ENCODE results near the gene CYFIP1. TPM values are rescaled to one million over a fixed set of nuclear protein-coding genes. Genes with fewer than 3 reads are reported as not detected.

The CYFIP1 gene
- polyA plus RNA-seq, 3 donors: 47.1 to 85.5 (median 63.8) TPM

DNA sequence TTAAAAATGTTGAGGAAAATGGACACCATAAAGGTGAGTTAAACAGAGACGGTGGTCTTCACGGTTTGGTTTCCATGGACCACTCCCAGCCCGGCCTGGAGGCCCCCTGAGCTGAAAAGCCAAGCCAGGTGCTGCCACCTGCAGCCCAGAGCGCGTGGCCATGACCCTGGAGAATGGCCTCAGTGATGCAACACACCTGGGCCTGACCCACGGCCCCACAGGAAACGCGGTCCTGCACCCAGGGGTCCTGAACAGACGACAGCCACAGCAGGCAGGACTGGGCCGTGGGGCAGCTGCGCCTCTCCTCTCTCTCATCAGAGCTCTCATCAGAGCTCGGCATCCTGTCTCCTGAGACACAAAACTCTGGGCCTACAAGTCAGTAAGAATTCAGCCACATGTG, 77.6 kb downstream of the CYFIP1 start:
- DNase-seq: no peak
- Histone ChIP-seq H3K79me2 (ENCODE audit: insufficient read depth, low read length) (no peaks in the 10 kb centered on the region), H4K20me1 (ENCODE audit: insufficient read depth, low read length) (peaks cover 4% of the 10 kb centered on the region)

GRCh38 chr15:22902046-22902445, 78.1 kb downstream of the CYFIP1 start:
- H3K36me3 ChIP-seq (replicated peaks in 1 of 2; ENCODE audit: control insufficient read depth in 1 of 2, insufficient read depth in 2 of 2, low read length in 2 of 2): peaks cover 57 to 90% of the 10 kb centered on the region in 2 donors
- 98% methylated on average over 5 of the region's 11 CpGs for WGBS (ENCODE audit: insufficient coverage)
- DNase-seq: no peak

More for the DNA sequence above, 77.6 kb downstream of the CYFIP1 start:
- intact Hi-C loops (cut with micrococcal nuclease): no loop called here
- no peaks in the 10 kb centered on the region for H3K9me3 ChIP-seq (replicated peaks in 1 of 2; ENCODE audit: control insufficient read depth in 1 of 2, insufficient read depth in 1 of 2, low read length in 2 of 2)
- Mint-ChIP-seq H3K27me3 (ENCODE audit: low read depth in 3 of 3) (peaks cover 0 to 4% (median 0%) of the 10 kb centered on the region in 3 donors), H3K4me1 (no peaks in the 10 kb centered on the region), H3K36me3 (peaks cover 67 to 95% of the 10 kb centered on the region in 2 donors), H3K9me3 (peaks cover 0 to 12% (median 2%) of the 10 kb centered on the region in 7 donors), H3K27ac (no peak overlapping the region), H3K4me3 (no peak overlapping the region)
- no peak overlapping the region for H3K4me2 ChIP-seq (replicated peaks; ENCODE audit: extremely low read depth, low read length, poor library complexity, severe bottlenecking)
- no peak overlapping the region for H3K9ac ChIP-seq (ENCODE audit: insufficient read depth, low read length, poor library complexity, severe bottlenecking)
- H3K4me1 ChIP-seq (ENCODE audit: control insufficient read depth in 1 of 2, insufficient read depth in 2 of 2, low read length in 2 of 2): no peaks in the 10 kb centered on the region
- no peak overlapping the region for H3K4me3 ChIP-seq (replicated peaks in 1 of 3; ENCODE audit: low read depth in 2 of 3, low read length in 3 of 3)
- H3K36me3 ChIP-seq (replicated peaks in 1 of 2; ENCODE audit: control insufficient read depth in 1 of 2, insufficient read depth in 2 of 2, low read length in 2 of 2): peaks cover 62 to 90% of the 10 kb centered on the region in 2 donors
- no peak overlapping the region for H3K27ac ChIP-seq (ENCODE audit: low read depth in 1 of 2, low read length in 2 of 2)
- WGBS (ENCODE audit: insufficient coverage): 97% methylated on average over 12 of the region's 12 CpGs
- no peak for TF ChIP-seq CTCF (IDR thresholded peaks at IDR 0.05)
- no peaks in the 10 kb centered on the region for H3K27me3 ChIP-seq (ENCODE audit: control insufficient read depth in 2 of 2, insufficient read depth in 2 of 2, low read length in 2 of 2)
- no peak overlapping the region for H2AFZ ChIP-seq (ENCODE audit: insufficient read depth, low read depth, low read length, poor library complexity, severe bottlenecking)

More at GRCh38 chr15:22902046-22902445, 78.1 kb downstream of the CYFIP1 start:
- Mint-ChIP-seq H3K4me1 (no peaks in the 10 kb centered on the region), H3K4me3 (no peak overlapping the region), H3K36me3 (peaks cover 66 to 95% of the 10 kb centered on the region in 2 donors), H3K9me3 (peaks cover 0 to 12% (median 2%) of the 10 kb centered on the region in 7 donors), H3K27ac (peak overlapping the region in 1 of 7 donors; percentile 13), H3K27me3 (ENCODE audit: low read depth in 3 of 3) (peaks cover 0 to 4% (median 0%) of the 10 kb centered on the region in 3 donors)
- no peaks in the 10 kb centered on the region for H3K79me2 ChIP-seq (ENCODE audit: insufficient read depth, low read length)
- no peaks in the 10 kb centered on the region for H3K9me3 ChIP-seq (replicated peaks in 1 of 2; ENCODE audit: control insufficient read depth in 1 of 2, insufficient read depth in 1 of 2, low read length in 2 of 2)
- H3K4me2 ChIP-seq (replicated peaks; ENCODE audit: extremely low read depth, low read length, poor library complexity, severe bottlenecking): no peak overlapping the region
- no peak for TF ChIP-seq CTCF (IDR thresholded peaks at IDR 0.05)
- no peaks in the 10 kb centered on the region for H3K27me3 ChIP-seq (ENCODE audit: control insufficient read depth in 2 of 2, insufficient read depth in 2 of 2, low read length in 2 of 2)
- H4K20me1 ChIP-seq (ENCODE audit: insufficient read depth, low read length): peaks cover 4% of the 10 kb centered on the region
- H3K9ac ChIP-seq (ENCODE audit: insufficient read depth, low read length, poor library complexity, severe bottlenecking): no peak overlapping the region
- H2AFZ ChIP-seq (ENCODE audit: insufficient read depth, low read depth, low read length, poor library complexity, severe bottlenecking): no peak overlapping the region
- no peaks in the 10 kb centered on the region for H3K4me1 ChIP-seq (ENCODE audit: control insufficient read depth in 1 of 2, insufficient read depth in 2 of 2, low read length in 2 of 2)
- H3K4me3 ChIP-seq (replicated peaks in 1 of 3; ENCODE audit: low read depth in 2 of 3, low read length in 3 of 3): no peak overlapping the region
- H3K27ac ChIP-seq (ENCODE audit: low read depth in 1 of 2, low read length in 2 of 2): no peak overlapping the region
- intact Hi-C loops (cut with micrococcal nuclease): no loop called here
